HTERT RPE-1 (cell line): Measurements from ENCODE around the gene ANXA11.
"Not testable (repeated sequence)": the region's sequence is repeated elsewhere in the genome, so short reads cannot be mapped to it uniquely, and the experiment has no call there.

ENCODE experiments used
- in situ Hi-C: fragments of 300-500 bp; cut with MboI; formaldehyde crosslinking; loops from 4 replicates; pipeline ENCODE4 v1.14.3; 2020; ENCODE audit warnings: low sequenced_read_pairs

Gene ANXA11

DNA sequence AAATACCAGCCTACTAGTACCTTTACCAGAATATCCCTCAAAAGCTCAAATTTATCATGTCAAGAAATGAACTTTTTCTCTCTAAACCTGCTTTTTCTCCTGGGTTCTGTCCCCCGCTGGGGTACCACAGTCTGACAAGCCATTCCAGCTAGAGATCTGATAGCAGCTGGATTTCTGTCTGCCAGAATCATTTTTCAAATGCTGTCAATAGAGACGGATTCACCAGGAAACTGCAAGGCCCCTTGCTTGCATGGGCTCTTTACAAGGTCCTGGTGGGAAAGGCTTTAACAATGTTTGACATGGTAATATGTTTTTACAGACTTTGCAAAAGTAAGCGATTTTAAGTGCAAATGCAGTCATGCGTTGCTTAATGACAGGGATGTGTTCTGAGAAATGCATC is 4.9 kb upstream of the ANXA11 start:
- in situ Hi-C loops, result no loop called here

DNA sequence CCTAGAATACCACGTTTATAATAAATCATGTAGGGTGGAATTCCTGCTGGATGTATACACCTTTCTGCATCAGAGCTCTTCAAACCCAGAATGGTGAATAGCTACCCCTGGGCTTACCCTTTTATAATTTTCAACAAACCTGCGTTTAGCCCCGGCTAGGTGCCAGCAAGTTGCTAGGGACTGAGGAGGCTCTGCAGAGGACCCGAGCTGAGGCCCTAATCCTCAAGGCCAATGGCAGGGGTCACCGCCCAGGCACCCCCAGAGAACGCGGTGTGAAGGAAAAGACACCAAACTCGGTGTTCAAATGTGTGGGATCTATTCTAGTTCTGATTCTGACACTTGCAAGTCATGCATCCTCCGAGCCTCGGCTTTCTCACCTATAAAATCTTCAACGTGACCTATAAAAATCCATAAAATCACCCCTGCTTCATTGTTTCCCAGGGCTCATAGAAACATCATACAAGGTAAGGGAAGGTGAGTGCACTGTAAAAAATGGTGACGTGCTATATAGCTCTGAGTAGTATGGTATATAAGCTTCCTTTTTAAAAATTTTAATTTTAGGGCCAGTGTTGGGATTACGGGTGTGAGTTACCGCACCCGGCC is 2.5 kb upstream of the ANXA11 start:
- in situ Hi-C loops, result no loop called here

DNA sequence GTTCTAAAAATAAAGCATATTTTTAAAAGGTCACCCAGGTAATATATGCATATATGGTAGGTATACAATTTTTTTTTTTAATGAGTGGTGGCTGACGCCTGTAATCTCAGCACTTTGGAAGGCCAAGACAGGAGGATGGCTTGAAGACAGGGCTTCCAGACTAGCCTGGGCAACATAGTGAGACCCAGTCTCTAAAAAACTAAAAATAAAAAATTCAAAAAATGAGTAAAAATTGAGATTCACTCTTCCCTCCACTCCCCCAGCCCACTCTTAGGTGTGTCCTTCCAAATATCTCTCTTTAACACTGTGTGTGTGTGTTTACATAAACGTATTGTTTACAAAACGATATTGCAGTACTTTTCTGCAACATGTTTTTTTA is 929 bp upstream of the ANXA11 start:
- in situ Hi-C loops, result no loop called here

GRCh38 chr10:80204677-80205476 is 460 bp downstream of the ANXA11 start:
- in situ Hi-C loops, result no loop called here

- in situ Hi-C loops, result no loop called here
Measured at GRCh38 chr10:80203835-80204676, 1.3 kb downstream of the ANXA11 start.

GRCh38 chr10:80202934-80203834 is 2.2 kb downstream of the ANXA11 start:
- in situ Hi-C loops, result no loop called here

- in situ Hi-C loops, result not testable (repeated sequence)
Measured at GRCh38 chr10:80202530-80202929, 2.8 kb downstream of the ANXA11 start.

- in situ Hi-C loops, result no loop called here
Measured at GRCh38 chr10:80201608-80202141, 3.7 kb downstream of the ANXA11 start.

- in situ Hi-C loops, result no loop called here
Measured at GRCh38 chr10:80200687-80201086, 4.7 kb downstream of the ANXA11 start.

DNA sequence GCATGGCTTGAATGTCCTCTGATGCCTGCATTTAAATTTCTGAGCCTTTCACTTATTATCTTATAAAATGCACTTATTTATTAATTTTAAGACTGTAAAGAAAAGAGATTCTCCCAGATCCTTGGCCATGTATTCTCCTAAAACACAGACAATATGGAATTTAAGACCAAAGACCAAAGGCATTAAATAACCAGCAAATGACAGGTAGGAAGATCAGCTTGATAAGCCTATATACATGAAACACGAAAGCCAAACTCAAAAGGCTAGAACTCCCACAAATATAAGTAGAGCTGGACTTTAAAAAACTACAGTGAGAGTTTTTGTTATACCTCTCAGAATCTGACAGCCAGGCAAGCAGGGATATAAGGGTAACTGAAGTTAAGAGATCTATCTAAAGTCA is 5.1 kb downstream of the ANXA11 start:
- in situ Hi-C loops, result no loop called here

- in situ Hi-C loops, result no loop called here
Measured at GRCh38 chr10:80199828-80200227, 5.5 kb downstream of the ANXA11 start.

- in situ Hi-C loops, result no loop called here
Measured at GRCh38 chr10:80197972-80198916, 7.1 kb downstream of the ANXA11 start.

- in situ Hi-C loops, result no loop called here
Measured at GRCh38 chr10:80196950-80197315, 8.4 kb downstream of the ANXA11 start.

- in situ Hi-C loops, result no loop called here
Measured at GRCh38 chr10:80196270-80196949, 8.9 kb downstream of the ANXA11 start.

- in situ Hi-C loops, result no loop called here
Measured at GRCh38 chr10:80195046-80195574, 10.2 kb downstream of the ANXA11 start.

- in situ Hi-C loops, result no loop called here
Measured at GRCh38 chr10:80194373-80195045, 10.8 kb downstream of the ANXA11 start.

GRCh38 chr10:80192553-80192952 is 12.8 kb downstream of the ANXA11 start:
- in situ Hi-C loops, result no loop called here
